ENCODE results near the gene C17orf113.

The C17orf113 gene

DNA sequence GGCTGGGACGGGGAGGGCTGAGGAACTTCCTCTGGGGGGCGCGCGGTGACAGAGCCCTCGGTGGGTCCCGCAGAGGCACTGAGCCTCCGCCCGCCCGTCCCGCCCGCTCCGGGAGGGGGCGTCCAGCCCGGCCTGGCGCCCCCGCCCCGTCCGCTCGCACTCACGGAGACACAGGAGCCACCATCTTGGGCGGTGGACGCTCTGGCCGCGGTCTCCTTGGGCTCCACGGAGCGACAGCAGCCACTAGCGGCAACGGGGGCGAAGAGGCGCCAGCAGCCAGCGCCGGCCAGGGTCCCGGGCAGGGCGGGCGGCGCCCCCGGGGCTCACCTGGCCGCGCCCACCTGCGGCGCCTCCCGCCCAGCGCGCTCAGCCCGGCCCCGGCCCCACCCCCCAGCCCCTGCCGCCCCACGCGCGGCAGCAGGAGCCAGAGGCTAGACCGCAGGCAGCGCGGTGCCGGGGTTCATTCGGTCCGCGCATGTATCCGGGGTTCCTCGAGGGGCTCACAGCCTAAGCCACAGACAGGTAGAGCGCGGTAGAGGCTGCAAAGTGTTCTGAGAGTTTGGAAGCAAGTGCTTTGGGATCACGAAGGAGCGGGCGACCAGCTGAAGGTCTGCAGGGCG, at the start of gene C17orf113:
C17orf113 (minus strand) TSS at position 209 of the 620 bp plus-strand sequence. CDS start 7,225 bp downstream, outside the sequence.
- DNase-seq: peak; percentile 8

GRCh38 chr17:42098730-42099399, 48.5 kb upstream of the C17orf113 start:
- DNase-seq: no peak

- peak; percentile 38 for DNase-seq
Observed at GRCh38 chr17:42097691-42098631, 47.6 kb upstream of the C17orf113 start, which contains the start of gene ZNF385C. TSS of gene ZNF385C (minus strand) at chr17:42098473. CDS start at chr17:42063056, 35,417 bp downstream.

GRCh38 chr17:42096360-42097111, 46.1 kb upstream of the C17orf113 start:
- DNase-seq: no peak

DNA sequence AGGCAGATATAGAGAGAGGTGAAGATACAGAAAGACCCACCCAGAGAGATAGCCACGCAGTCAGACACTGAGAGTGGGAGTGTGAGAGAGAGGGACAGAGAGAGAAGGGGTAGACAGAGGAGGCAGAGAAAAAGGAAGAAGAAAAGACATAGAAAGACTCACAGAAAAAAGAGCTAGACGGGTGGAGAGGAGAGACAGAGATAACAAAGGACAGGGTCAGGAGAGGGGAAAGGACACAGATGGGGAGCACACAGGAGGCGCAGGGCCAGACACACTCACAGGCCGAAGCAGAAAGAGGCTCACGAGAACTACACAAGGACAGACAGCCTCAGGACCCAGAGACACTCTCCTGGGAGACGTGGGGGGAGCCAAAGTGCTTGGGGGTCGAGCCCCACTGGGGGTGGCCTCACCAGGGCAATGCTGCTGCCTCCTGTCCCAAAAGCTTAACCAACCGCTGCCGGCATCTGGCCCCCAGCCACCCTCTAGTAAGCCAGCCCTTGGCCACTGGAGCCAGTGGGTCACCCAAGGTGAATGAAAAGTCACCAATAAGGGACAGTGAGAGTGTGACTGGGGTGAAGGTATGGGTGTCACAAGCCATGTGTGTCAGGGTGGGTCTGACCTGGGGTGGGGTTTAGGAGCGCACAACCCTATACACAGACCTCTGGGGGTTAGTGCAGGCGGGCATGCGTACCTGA, 44.1 kb upstream of the C17orf113 start:
- no peak for DNase-seq

- DNase-seq: no peak
Observed at GRCh38 chr17:42092939-42093338, 42.5 kb upstream of the C17orf113 start.

DNA sequence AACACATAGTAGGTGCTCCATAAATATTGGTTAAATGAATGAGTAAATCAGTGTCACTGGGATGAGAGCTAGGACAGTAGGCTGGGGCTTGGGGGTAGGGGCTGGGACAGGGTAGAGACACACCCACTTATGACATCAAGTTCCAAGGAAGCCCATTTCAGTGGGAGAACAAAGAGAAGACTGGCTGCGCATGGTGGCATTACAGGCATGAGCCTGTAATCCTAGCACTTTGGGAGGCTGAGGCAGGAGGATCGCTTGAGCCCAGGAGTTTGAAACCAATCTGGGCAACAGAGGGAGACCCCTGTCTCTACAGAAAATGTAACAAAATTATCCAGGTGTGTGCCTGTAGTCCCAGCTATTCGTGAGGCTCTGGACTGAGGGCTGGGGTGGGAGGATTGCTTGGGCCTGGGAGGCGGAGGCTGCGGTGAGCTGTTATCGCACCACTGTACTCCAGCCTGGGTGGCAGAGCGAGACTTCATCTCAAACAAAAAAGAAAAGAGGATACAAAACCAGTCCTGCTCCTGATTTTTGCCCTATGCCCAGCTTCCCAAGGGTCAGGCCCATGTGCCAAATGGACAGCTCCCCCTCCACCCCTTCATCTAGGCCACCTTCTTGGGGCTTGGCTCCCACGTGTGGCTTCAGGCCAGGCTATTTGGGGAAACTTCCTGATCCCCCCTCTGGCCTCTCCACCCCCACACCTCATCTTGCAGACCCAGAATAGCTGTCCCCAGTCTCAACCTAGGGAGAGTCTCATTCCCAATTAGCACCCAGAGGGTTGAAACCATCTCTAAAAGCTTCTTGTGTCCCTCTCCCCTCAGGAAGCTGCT, 40.8 kb upstream of the C17orf113 start:
- DNase-seq: no peak

- no peak for DNase-seq
Observed at GRCh38 chr17:42088736-42089135, 38.3 kb upstream of the C17orf113 start.

DNA sequence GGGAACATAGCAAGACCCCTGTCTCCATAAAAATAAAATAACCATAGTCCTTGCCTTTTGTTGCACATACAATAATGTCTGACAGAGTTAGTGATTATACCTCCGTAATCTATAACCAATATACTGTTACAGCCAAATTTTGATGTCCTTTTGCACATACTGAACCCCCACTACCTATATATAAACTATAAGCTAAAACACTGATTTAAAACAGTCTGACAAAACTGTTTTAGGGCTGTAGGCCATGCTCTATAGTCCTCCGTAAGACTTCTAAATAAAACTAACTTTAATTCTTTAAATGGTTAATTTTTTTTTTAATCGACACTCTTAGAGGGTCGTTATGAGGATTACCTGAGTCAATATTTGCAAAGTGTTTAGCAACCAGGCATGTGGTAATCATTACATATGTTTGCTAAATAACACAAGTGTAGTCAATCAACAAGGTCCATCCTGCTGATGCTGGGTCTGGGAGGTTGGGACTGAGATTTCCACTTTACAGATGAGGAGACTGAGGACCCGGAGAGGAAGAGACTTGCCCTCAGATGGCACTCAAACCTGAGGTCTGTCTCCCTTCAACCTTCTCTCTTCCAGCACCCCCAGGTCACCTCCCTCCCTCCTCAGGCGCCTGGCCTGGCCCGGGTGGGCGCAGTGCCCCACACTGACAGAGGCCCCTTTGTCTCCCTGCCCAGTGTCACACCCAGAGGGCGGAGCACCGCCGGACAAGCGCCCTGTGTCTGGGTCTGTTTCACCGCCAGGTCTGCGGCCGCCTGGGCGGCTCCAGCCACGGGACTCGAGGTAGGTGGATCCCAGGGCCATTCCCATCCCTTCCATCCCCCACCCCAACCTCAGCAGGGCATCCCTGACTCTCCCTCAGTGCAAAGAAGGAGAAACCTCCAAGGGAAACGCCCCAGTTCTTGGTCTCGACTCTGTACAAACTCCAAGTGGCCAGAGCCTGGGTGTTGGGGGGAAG, 37.6 kb upstream of the C17orf113 start:
- DNase-seq: no peak

GRCh38 chr17:42087042-42087701, 36.8 kb upstream of the C17orf113 start:
- DNase-seq: no peak

- no peak for DNase-seq
Observed at GRCh38 chr17:42081516-42082129, 31.2 kb upstream of the C17orf113 start.

- no peak for DNase-seq
Observed at GRCh38 chr17:42079541-42079940, 29.1 kb upstream of the C17orf113 start.

- no peak for DNase-seq
Observed at GRCh38 chr17:42078396-42079043, 28.1 kb upstream of the C17orf113 start.

- no peak for DNase-seq
Observed at GRCh38 chr17:42077755-42078154, 27.4 kb upstream of the C17orf113 start.

GRCh38 chr17:42076797-42077559, 26.6 kb upstream of the C17orf113 start:
- DNase-seq: no peak

- DNase-seq: no peak
Observed at GRCh38 chr17:42075789-42076188, 25.4 kb upstream of the C17orf113 start.

Measured in activated T-cell treated with anti-CD3 and anti-CD28 coated beads for 4 hours (primary cell).